Neural cell (in vitro differentiated cells): Measurements from ENCODE around the gene RHOBTB1.

Experiments used
- EZH2 ChIP-seq: fragments of 200-600, 300-800 bp; shearing (Covaris generic), sonication (generic); IDR thresholded peaks from 2 replicates; pipeline ENCODE4 v1.6.1; 2014; ENCODE audit warnings: antibody characterized with exemption, low read length, borderline replicate concordance, mild to moderate bottlenecking; ENCODE audit not compliant: insufficient read depth, poor library complexity, severe bottlenecking
- POLR2AphosphoS5 ChIP-seq: IDR thresholded peaks from 2 replicates; pipeline ENCODE4 v1.6.1; 2012
- RAD21 ChIP-seq: fragments of 450-650 bp; conservative IDR thresholded peaks from 2 replicates; pipeline ENCODE4 v1.6.1; 2014; ENCODE audit warnings: antibody characterized with exemption, mild to moderate bottlenecking, moderate library complexity
- SMC3 ChIP-seq: fragments of 450-650 bp; conservative IDR thresholded peaks from 2 replicates; pipeline ENCODE4 v1.6.1; 2014; ENCODE audit warnings: antibody characterized with exemption, mild to moderate bottlenecking, moderate library complexity; ENCODE audit not compliant: poor library complexity
- TAF1 ChIP-seq: IDR thresholded peaks from 2 replicates; pipeline ENCODE4 v1.6.1; 2012; ENCODE audit warnings: low read depth
- TF ChIP-seq, protein P1 (sequence below): fragments of 450-650 bp; IDR thresholded peaks from 2 replicates; pipeline ENCODE4 v1.5.1; 2014; ENCODE audit warnings: antibody characterized with exemption, mild to moderate bottlenecking, moderate library complexity; ENCODE audit not compliant: poor library complexity, severe bottlenecking
- TF ChIP-seq, protein P2 (sequence below): IDR thresholded peaks from 2 replicates; pipeline ENCODE4 v1.6.1; 2012; ENCODE audit warnings: borderline replicate concordance

DNA sequence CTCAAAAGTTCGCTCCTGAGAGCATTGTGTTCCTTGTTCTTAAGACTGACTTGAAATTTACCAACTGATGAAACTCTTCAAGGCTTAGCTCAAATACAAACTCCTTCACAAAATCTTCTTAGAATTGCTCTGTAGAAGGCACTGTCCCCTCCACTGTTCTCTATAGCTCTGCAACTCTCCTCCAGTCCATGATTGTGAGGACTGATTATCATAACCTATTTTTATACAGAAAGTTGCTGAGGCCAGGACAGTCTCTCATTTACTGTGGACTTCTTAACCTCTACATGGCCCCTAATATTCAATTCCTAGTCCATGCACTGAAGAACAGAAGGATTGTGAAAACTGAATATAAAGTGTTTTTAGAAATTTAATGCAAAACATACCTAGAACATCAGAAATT, 53.2 kb downstream of the RHOBTB1 start:
- no peak for TF ChIP-seq POLR2AphosphoS5
- TF ChIP-seq, protein P1, sequence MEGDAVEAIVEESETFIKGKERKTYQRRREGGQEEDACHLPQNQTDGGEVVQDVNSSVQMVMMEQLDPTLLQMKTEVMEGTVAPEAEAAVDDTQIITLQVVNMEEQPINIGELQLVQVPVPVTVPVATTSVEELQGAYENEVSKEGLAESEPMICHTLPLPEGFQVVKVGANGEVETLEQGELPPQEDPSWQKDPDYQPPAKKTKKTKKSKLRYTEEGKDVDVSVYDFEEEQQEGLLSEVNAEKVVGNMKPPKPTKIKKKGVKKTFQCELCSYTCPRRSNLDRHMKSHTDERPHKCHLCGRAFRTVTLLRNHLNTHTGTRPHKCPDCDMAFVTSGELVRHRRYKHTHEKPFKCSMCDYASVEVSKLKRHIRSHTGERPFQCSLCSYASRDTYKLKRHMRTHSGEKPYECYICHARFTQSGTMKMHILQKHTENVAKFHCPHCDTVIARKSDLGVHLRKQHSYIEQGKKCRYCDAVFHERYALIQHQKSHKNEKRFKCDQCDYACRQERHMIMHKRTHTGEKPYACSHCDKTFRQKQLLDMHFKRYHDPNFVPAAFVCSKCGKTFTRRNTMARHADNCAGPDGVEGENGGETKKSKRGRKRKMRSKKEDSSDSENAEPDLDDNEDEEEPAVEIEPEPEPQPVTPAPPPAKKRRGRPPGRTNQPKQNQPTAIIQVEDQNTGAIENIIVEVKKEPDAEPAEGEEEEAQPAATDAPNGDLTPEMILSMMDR, result no peak
- TF ChIP-seq, protein P2, sequence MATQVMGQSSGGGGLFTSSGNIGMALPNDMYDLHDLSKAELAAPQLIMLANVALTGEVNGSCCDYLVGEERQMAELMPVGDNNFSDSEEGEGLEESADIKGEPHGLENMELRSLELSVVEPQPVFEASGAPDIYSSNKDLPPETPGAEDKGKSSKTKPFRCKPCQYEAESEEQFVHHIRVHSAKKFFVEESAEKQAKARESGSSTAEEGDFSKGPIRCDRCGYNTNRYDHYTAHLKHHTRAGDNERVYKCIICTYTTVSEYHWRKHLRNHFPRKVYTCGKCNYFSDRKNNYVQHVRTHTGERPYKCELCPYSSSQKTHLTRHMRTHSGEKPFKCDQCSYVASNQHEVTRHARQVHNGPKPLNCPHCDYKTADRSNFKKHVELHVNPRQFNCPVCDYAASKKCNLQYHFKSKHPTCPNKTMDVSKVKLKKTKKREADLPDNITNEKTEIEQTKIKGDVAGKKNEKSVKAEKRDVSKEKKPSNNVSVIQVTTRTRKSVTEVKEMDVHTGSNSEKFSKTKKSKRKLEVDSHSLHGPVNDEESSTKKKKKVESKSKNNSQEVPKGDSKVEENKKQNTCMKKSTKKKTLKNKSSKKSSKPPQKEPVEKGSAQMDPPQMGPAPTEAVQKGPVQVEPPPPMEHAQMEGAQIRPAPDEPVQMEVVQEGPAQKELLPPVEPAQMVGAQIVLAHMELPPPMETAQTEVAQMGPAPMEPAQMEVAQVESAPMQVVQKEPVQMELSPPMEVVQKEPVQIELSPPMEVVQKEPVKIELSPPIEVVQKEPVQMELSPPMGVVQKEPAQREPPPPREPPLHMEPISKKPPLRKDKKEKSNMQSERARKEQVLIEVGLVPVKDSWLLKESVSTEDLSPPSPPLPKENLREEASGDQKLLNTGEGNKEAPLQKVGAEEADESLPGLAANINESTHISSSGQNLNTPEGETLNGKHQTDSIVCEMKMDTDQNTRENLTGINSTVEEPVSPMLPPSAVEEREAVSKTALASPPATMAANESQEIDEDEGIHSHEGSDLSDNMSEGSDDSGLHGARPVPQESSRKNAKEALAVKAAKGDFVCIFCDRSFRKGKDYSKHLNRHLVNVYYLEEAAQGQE, result no peak
- TF ChIP-seq EZH2, result no peak
- no peak for TF ChIP-seq TAF1
- TF ChIP-seq RAD21, result no peak
- no peak for TF ChIP-seq SMC3
